Esophagus squamous epithelium (tissue), 5 donors: ENCODE data around the gene KIF26B. TPM values are rescaled to one million over a fixed set of nuclear protein-coding genes. Genes with fewer than 3 reads are reported as not detected.
"Not testable (repeated sequence)": the region's sequence is repeated elsewhere in the genome, so short reads cannot be mapped to it uniquely, and the experiment has no call there.

Experiments used
- DNase-seq: peaks from one replicate; lab custom pipeline; 2025; lab: John Stamatoyannopoulos, UW
- H3K27ac ChIP-seq, 4 donors: fragments of 200-600 bp; sonication (generic); one replicate each; pipeline ENCODE4 v1.5.1; 2016 to 2019; ENCODE audit warnings: mild to moderate bottlenecking in 1 of 4
- H3K27me3 ChIP-seq, 4 donors: fragments of 200-600 bp; sonication (generic); 1 replicate in 3 of 4; 2 replicates in 1 of 4; pipeline versions ENCODE4 v1.5.1 to v1.6.0; 2017 to 2021; ENCODE audit warnings: antibody characterized with exemption in 1 of 4
- H3K36me3 ChIP-seq, 3 donors: fragments of 200-600 bp; sonication (generic); one replicate each; pipeline ENCODE4 v1.5.1; 2016 to 2019
- H3K4me1 ChIP-seq, 3 donors: fragments of 200-600 bp; sonication (generic); one replicate each; pipeline ENCODE4 v1.5.1; 2017 to 2019
- H3K4me3 ChIP-seq, 4 donors: fragments of 200-600 bp; sonication (generic); 1 replicate in 3 of 4; 2 replicates in 1 of 4; pipeline ENCODE4 v1.5.1; 2016 to 2019; ENCODE audit warnings: mild to moderate bottlenecking in 2 of 4, moderate library complexity in 1 of 4
- H3K9me3 ChIP-seq, 3 donors: fragments of 200-600 bp; sonication (generic); one replicate each; pipeline ENCODE4 v1.5.1; 2016 to 2019
- POLR2A ChIP-seq, 4 donors: fragments of 450-650 bp; IDR thresholded peaks; one replicate each; pipeline ENCODE4 v1.6.1; 2017; ENCODE audit warnings: antibody characterized with exemption in 4 of 4, mild to moderate bottlenecking in 4 of 4, moderate library complexity in 3 of 4
- WGBS, 2 donors: methylation state at CpG; one replicate each; pipeline ENCODE4 v1.1.5; 2018; 5-methylcytosine and 5-hydroxymethylcytosine counted together
- intact Hi-C: fragments of 100-400 bp; cut with DNase I; formaldehyde crosslinking; loops from one replicate; pipeline ENCODE4 v1.15.0; 2022
- total RNA-seq, 4 donors: library from RNA; depleted of rRNA; stranded (reverse); fragments of >200 nt; gene quantifications; one replicate each; pipeline ENCODE4 v1.1.0, GENCODE V29; 2016
- TF ChIP-seq, protein P1 (sequence below), 6 experiments: fragments of 450-650 bp in 4 of 6; fragments of 200-600 bp in 2 of 6; sonication (generic) in 2 of 6; IDR thresholded peaks; one replicate each; pipeline ENCODE4 v1.5.1; 2016 to 2019; ENCODE audit warnings: antibody characterized with exemption in 6 of 6, mild to moderate bottlenecking in 4 of 6, moderate library complexity in 4 of 6
- donor health status: DM: yes; HTN: yes; CAD: no.

Gene KIF26B
- total RNA-seq, 4 donors from 2014 or later, result 0.23 to 2.7 (median 1.0) TPM

DNA sequence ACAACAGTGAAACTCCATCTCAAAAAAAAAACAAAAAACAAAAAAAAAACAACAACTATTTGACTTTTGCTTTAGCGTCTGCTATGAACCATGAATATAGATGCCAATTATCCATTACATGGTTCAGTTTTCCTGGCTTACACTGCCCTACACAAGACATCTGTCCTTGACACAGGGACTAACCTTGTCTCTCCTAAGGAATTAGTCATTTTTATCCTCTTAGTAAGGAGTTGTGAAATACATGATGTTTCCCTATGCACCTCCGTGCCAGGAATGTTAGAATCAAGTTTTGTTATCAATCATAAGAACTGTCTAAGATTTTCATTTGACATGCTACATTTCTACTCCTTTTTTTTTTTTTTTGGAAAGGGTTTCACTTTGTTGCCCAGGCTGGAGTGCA is 241.8 kb downstream of the KIF26B start:
- Histone ChIP-seq H3K9me3 (no peaks in the 10 kb centered on the region), H3K36me3 (no peaks in the 10 kb centered on the region), H3K4me3 (no peak overlapping the region), H3K4me1 (no peaks in the 10 kb centered on the region), H3K27ac (no peak overlapping the region), H3K27me3 (no peaks in the 10 kb centered on the region)
- no peak for DNase-seq
- intact Hi-C loops, result no loop called here
- TF ChIP-seq, protein P1, sequence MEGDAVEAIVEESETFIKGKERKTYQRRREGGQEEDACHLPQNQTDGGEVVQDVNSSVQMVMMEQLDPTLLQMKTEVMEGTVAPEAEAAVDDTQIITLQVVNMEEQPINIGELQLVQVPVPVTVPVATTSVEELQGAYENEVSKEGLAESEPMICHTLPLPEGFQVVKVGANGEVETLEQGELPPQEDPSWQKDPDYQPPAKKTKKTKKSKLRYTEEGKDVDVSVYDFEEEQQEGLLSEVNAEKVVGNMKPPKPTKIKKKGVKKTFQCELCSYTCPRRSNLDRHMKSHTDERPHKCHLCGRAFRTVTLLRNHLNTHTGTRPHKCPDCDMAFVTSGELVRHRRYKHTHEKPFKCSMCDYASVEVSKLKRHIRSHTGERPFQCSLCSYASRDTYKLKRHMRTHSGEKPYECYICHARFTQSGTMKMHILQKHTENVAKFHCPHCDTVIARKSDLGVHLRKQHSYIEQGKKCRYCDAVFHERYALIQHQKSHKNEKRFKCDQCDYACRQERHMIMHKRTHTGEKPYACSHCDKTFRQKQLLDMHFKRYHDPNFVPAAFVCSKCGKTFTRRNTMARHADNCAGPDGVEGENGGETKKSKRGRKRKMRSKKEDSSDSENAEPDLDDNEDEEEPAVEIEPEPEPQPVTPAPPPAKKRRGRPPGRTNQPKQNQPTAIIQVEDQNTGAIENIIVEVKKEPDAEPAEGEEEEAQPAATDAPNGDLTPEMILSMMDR (IDR thresholded peaks at IDR 0.05), result no peak
- no peak for TF ChIP-seq POLR2A (IDR thresholded peaks at IDR 0.05)
- WGBS, 2 donors, result 37 to 56% methylated on average over 2 of the region's 2 CpGs

DNA sequence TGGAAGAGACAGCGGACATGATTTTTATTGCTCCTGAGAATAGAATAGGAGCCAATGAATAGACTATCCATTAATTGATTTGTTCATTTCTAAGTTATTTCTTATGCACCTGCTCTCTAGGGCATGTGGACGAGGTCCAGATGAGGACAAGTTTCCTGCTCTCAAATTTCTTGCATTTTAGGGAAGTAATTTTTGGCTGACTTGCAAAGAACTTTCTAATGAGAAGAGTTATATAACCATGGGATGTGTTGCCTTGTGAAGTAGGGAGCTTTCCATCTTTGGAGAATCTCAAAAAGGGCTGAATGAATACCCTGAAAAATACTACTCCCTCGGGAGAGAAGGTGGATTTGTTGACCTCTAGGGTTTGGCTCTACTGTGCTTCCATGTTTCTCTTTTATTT is 243.0 kb downstream of the KIF26B start:
- no peak for DNase-seq
- Histone ChIP-seq H3K36me3 (no peaks in the 10 kb centered on the region), H3K27ac (no peak overlapping the region), H3K27me3 (no peaks in the 10 kb centered on the region), H3K4me1 (no peaks in the 10 kb centered on the region), H3K9me3 (no peaks in the 10 kb centered on the region), H3K4me3 (no peak overlapping the region)
- TF ChIP-seq POLR2A (IDR thresholded peaks at IDR 0.05), result no peak
- TF ChIP-seq, protein P1 (IDR thresholded peaks at IDR 0.05), result no peak
- intact Hi-C loops, result no loop called here
- WGBS, 2 donors, result 66 to 69% methylated on average over 3 of the region's 3 CpGs

DNA sequence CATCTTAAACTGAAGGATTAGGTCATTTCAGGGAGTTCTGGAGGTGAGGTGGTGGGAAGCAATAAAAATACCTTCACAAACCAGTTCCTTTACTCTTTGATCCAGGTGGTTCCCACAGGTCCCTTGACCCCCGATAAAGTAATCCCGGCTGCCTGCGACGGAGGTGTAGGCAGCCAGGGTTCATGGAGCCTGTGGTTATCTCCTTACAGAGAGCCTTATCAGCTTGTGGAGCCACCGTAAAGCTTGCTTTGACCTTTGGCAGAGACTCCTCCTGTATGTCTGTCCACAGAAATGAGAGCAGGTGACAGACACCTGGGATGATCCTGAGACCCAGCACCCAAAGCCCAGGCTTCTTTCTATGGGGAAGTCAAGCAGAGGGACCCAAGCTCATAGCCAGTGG is 243.4 kb downstream of the KIF26B start:
- Histone ChIP-seq H3K4me3 (no peak overlapping the region), H3K4me1 (no peaks in the 10 kb centered on the region), H3K36me3 (no peaks in the 10 kb centered on the region), H3K27me3 (no peaks in the 10 kb centered on the region), H3K27ac (no peak overlapping the region), H3K9me3 (no peaks in the 10 kb centered on the region)
- 70% methylated on average over 2 of the region's 5 CpGs; no CpG with 5 or more reads in 1 of the 2 donors for WGBS, 2 donors
- intact Hi-C loops, result no loop called here
- TF ChIP-seq, protein P1 (IDR thresholded peaks at IDR 0.05), result no peak
- no peak for TF ChIP-seq POLR2A (IDR thresholded peaks at IDR 0.05)
- no peak for DNase-seq

DNA sequence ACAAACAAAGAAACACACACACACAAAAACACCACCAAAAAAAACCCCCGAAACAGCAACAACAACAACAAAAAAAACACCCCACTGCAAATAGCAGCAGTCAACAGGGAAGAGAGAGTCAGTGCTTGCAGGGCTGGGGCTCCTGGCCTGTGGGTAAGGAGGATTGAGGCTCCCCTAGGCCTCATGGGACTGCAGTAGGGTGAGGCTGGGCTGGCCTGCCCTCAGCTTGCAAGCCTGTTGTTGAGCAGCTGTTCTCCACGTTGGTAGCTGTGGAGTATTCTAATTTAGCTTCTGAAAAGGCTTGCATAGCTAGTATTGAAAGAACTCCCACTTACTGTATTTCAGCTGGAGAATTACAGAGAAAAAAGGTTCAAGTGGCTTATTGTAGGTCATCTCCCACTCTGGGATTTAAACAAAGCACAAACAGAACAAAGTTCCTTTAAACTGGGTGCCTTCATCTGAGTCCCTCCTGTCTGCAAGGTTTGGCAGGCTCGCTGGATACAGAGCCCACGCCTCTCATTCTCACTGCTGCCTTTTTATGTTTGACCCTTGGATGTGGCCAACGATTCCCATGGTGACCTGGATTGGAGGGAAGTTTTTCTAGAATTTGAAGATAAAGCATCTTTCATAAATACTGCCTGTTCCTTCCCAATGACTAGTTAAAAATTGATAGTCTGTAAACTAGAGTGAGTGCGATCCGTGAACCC is 247.2 kb downstream of the KIF26B start:
- no peaks in the 10 kb centered on the region for H3K27me3 ChIP-seq
- no peak for DNase-seq
- no peak overlapping the region for H3K4me3 ChIP-seq
- 81 to 82% methylated on average over 6 to 7 of the region's 7 CpGs for WGBS, 2 donors
- H3K4me1 ChIP-seq, result no peaks in the 10 kb centered on the region
- no peaks in the 10 kb centered on the region for H3K9me3 ChIP-seq
- intact Hi-C loops, result no loop called here
- no peaks in the 10 kb centered on the region for H3K36me3 ChIP-seq
- TF ChIP-seq, protein P1 (IDR thresholded peaks at IDR 0.05), result no peak
- TF ChIP-seq POLR2A (IDR thresholded peaks at IDR 0.05), result no peak
- H3K27ac ChIP-seq, result no peak overlapping the region

DNA sequence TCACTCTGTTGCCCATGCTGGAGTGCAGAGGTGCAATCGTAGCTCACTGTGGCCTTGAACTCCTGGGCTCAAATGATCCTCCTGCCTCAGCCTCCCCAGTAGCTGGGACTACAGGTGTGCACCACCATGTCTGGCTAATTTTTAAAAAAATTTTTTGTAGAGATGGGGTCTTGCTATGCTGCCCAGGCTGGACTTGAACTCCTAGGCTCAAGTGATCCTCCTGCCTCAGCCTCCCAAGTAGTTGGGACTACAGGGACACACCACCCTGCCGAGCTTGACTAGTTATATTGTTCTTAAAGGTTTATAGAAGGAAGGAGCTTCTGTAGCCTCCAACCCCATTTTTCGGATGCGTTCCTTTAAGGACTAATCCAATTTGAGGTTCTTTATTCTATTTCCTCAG is 248.2 kb downstream of the KIF26B start:
- H3K4me1 ChIP-seq, H3K27me3 ChIP-seq, H3K9me3 ChIP-seq, intact Hi-C loops, H3K27ac ChIP-seq, H3K4me3 ChIP-seq, DNase-seq, H3K36me3 ChIP-seq: not testable (repeated sequence)
- WGBS, 2 donors, result 84 to 94% methylated on average over 4 of the region's 4 CpGs
